ENCODE results near the gene PCMT1. TPM values are rescaled to one million over a fixed set of nuclear protein-coding genes. Genes with fewer than 3 reads are reported as not detected.
"Not testable (repeated sequence)": the region's sequence is repeated elsewhere in the genome, so short reads cannot be mapped to it uniquely, and the experiment has no call there.

Gene PCMT1
- total RNA-seq, 1 experiment from 2014 or later = 205 TPM

DNA sequence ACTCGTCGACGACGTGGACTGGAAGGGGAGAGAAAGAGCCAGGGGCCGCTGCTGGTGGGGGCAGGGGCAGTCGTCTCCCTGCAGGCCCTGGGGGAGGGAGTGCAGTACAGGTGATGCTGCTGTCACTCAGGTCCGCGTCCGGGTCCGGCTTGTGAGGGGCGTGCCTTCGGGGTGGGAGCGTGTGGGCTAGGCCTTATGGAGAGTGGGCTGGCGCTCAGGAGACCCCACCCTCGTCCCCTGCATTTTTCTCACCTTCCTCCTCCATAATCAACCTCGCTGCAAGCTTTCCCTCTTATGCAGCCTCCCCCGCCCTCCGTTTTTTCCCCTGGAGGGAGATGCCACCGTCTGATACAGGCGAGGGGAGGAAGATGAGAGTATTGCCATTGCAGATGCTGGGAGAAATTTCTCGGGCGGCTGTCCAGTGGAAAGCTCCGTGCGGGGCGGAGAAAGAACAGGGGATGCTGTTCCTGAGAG is 632 bp downstream of the PCMT1 start:
- peak; percentile 72 for DNase-seq (ENCODE audit: low spot score)

DNA sequence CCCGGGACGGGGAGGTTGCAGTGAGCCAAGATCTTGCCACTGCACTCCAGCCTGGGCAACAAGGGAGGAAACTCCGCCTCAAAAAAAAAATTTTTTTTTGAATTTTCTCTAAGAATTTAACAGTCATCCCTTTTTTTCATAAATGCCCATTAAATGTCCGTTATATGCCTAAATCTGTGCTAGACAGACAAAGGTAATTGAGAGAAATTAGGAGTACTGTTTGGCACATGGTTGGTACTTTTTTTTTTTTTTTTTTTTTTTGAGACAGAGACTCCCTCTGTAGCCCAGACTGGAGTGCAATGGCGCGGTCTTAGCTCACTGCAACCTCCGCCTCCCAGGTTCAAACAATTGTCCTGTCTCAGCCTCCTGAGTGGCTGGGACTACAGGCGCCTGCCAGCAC is 1.7 kb downstream of the PCMT1 start:
- no peak for DNase-seq (ENCODE audit: low spot score)

DNA sequence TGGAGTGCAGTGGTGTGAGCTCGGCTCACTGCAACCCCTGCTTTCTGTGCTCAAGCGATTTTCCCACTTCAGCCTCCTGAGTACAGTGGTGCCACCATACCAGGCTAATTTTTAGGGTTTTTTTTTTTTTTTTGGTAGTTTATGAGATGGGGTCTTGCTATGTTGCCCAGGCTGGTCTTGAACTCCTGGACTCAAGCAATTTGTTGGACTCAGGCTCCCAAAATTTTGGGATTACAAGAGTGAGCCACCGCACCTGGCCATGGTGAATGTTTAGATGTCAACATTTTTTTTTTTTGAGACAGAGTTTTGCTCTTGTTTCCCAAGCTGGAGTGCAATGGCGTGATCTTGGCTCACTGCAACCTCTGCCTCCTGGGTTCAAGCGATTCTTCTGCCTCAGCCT is 2.4 kb downstream of the PCMT1 start:
- not testable (repeated sequence) for DNase-seq (ENCODE audit: low spot score)

DNA sequence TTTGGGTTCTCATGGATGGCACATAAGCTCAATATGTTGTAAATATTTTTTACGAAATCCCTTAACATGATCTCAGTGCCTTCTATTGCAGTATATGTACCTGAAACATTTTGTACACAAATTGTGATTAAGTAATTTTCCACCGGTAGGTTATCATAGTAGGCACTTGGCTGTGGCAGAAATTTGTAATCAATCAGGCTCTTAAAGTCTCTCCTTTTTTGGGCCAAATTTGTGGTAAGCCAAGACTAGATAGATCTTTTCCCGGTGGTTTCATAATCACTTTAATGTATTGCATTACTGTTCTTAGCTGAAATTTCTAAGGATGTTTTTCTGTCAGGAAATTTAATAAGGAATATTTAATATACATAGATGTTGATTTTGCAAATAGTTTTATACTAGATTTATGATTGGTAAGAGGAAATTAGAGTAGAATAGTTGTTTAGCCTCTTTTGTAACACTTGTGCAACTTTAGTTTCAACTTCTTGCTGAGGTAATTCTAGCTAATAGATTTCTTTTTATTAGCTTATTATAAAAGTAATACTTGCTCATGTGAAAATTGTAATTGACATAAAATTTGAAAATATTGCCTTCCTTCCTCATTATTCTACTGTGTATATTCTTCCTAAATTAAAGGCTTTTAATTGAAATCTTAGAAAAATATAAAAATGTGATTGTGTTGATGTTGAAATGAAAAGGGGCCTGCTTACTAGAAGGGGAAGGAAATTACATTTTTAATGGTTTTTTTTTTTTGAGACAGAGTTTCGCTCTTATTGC is 3.2 kb downstream of the PCMT1 start:
- DNase-seq (ENCODE audit: low spot score) = no peak

DNA sequence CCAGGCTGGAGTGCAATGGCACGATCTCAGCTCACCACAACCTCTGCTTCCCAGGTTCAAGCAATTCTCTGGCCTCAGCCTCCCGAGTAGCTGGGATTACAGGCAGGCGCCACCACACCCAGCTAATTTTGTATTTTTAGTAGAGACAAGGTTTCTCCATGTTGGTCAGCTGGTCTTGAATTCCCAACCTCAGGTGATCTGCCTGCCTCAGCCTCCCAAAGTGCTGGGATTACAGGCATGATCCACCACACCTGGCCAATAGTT is 3.8 kb downstream of the PCMT1 start:
- not testable (repeated sequence) for DNase-seq (ENCODE audit: low spot score)

DNA sequence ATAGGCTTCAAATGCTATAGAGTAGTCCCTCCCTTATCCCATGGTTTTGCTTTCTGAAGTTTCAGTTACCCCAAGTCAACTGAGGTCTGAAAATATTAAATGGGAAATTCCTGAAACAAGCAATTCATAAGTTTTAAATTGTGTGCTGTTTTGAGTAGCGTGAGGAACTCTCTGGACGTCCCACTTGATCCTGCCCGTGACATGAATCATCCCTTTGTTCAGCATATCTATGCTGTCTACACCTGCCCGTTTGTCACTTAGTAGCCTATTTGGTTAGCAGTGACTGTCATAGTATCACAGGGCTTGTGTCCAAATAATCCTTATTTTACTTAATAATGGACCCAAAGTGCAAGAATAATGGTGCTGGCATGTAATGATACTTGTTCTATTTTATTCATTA is 5.0 kb downstream of the PCMT1 start:
- DNase-seq (ENCODE audit: low spot score) = no peak

DNA sequence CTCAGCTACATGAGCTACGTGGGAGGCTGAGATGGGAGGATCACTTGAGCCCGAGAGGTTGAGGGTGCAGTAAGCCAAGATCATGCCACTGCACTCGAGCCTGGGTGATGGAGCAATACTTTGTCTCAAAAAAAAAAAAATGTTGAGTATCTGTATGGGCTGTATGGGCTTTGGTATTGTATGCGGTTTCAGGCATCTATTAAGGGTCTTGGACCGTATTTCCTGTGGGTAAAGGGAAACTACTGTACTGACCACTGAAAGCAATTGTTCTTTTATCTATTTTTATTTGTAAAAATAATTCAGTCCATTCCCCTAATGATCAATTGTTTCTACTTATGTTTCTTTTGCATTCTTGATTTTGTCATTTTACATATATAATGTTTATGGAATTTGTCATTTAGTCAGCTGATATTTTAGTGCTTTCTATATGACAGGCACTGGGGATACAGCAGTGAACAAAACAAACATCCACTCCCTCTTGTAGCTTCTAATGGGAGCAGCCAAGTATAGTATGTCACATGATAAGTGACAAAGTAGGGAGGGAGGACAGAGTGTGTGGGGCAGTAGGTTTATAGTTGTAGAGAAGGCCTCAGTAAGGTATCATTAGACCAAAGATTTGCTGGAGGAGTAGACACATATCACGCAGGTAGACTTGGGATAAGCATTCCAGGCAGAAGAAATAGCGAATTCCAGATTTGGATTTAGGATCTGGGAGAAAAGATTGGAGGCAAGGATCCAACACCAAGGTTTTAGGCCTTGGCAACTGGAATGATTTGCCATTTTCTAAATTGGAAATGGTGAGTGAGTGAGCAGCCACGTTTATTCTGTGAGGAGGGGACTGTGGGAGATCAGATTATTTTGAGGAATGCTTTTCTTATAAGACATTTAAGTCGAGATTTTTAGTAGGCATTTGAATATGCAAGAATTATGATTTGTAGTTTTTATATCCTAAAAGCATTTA is 6.0 kb downstream of the PCMT1 start:
- no peak for DNase-seq (ENCODE audit: low spot score)

DNA sequence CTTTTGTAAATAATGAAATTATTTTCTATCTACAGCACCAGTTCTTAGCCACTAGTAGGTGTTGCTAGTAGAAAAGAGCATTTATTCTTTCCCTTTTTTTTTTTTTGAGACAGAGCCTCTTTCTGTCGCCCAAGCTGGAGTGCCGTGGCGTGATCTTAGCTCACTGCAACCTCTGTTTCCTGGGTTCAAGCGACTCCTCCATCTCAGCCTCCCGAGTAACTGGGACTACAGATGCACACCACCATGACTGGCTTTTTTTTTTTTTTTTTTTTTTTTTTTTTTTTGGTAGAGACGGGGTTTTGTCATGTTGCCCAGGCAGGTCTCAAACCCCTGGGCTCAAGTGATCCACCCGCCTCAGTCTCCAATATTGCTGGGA is 6.7 kb downstream of the PCMT1 start:
- no peak for DNase-seq (ENCODE audit: low spot score)

DNA sequence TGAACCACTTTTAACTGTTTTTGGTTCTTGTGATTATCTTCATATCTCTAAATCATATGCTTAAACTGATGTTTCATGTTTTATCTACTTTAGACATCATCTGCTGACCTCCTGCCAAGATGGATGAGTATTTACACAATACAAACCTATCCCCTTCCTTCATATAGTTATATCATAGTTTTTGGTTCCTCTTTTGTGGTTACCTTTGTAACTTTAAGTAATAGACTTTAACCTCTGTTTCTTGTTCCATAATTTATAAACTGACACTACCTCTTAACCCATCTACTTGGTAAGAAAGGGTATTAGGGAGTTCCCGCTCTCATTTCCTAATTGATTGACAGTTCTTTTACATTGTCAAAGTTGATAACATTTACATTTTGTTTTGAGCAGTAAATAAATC is 11.9 kb downstream of the PCMT1 start:
- DNase-seq (ENCODE audit: low spot score) = no peak

DNA sequence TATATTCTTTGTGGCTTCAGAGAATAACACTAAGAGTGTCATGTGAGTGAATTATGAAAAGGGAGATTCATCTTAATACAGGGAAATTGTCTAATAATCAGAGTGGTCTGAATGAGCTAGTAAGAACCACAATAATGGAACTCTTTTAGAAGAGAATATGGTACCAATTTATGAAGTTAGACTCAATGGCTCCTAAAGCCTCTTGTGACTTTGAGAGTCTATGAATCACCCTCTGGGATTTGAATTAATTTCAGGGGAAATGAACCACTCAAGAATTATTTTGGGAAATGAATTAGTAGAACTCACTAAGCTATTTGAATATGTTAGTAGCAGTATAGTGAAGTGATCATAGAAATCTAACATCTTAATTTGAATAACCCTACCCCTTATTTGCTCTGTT is 14.3 kb downstream of the PCMT1 start:
- no peak for DNase-seq (ENCODE audit: low spot score)

DNA sequence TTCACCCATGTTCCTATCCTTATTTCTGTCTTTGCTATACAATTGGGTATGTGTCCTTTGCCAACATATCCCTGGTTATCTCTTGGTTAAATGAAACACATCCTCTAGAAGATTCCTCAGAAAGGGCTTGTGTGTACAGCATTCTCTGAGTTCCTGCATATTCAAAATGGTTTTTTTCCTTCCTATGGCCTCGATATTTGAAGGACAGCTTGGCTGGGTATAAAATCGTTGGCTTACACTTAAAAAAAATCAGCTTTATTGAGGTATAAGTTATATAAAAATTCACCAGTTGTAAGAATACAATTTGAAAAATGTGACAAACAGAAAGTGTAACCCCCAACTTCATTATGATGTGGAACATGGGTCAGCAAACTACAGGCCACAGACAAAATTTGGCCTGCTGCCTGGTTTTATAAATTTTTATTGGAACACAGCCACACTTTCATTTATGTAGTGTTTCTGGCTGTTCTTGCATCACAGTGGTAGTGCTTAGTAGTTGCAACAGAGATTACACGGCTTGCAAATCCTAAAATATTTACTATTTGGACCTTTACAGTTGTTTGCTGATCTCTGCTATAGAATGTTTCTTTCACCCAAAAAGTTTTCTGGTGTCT is 16.7 kb downstream of the PCMT1 start:
- peak; percentile 10 for DNase-seq (ENCODE audit: low spot score)

DNA sequence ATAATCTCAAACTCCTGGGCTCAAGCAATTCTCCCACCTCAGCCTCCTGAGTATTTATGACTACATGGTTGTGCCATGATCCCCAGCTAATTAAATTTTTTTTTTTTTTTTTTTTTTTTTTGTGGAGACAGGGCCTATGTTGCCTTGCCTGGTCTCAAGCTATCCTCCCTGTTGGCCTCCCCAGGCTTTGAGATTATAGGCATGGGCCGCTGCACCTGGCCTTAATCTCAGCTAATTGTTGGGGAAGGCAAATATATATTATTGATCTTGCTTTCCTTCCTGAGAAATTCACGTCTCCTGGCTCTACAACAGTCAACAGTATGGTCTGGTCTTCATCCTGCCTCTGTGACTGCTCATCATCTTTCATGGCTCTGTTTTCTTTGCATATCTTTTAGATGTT is 20.1 kb downstream of the PCMT1 start:
- no peak for DNase-seq (ENCODE audit: low spot score)

DNA sequence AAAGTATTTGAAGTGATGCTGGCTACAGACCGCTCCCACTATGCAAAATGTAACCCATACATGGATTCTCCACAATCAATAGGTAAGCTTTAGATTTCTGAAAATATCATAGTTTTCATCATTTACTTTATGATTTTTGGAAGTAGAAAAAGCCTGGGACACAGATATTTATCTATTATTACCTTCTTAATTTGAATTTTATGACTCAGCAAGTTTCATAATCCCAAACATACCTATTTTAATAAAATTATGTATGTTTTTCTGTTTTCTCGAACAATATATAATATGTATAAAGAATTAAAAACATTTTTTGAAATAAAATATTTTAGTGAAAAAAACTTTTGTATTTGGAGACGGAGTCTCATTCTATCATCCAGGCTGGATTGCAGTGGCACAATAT is 21.6 kb downstream of the PCMT1 start:
- no peak for DNase-seq (ENCODE audit: low spot score)

DNA sequence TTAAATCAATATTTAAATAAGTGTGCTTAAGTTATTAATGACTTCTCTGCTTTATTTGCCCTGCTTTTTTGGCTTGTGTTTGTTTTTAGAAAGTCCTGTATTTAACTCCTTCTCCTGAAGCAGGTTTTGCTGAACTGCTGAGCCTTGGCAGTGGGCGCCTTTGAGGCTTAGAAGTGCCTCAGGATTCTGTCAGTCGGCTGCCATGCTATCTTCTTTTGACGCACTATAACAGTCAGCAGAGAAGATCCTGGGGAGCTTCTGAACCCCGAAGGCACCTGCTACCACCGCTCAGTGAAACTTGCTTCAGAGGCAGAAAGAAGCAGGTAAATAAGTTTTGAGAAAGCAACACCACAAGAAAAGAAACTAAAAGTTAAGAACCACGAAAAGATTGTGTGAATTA is 22.4 kb downstream of the PCMT1 start:
- no peak for DNase-seq (ENCODE audit: low spot score)

DNA sequence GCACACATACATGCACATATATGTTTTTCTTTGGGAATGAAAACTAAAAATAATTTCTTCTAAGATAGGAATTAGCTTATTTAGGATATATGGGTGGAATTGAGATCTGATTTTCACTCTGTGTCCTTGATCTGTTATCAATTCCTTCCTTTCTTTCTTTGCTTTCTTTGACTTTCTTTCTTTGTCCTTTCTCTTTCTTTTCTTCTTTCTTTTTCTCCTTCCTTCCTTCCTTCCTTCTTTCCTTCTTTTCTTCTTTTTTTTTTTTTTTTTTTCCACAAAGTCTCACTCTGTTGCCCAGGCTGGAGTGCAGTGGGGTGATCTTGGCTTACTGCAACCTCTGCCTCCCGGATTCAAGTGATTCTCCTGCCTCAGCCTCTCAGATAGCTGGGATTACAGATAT is 28.1 kb downstream of the PCMT1 start:
- no peak for DNase-seq (ENCODE audit: low spot score)

DNA sequence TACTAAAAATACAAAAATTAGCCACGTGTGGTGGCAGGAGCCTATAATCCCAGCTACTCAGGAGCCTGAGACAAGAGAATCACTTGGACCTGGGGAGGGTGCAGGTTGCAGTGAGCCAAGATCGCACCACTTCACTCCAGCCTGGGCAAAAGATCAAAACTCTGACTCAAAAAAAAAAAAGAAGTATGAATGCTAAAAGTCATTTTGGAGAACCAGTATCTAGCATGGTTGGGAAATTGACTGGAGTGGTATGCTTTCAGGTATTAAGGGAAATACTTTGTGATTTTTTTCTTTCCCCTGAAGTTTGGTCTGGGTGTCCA is 30.1 kb downstream of the PCMT1 start:
- DNase-seq (ENCODE audit: low spot score) = no peak

DNA sequence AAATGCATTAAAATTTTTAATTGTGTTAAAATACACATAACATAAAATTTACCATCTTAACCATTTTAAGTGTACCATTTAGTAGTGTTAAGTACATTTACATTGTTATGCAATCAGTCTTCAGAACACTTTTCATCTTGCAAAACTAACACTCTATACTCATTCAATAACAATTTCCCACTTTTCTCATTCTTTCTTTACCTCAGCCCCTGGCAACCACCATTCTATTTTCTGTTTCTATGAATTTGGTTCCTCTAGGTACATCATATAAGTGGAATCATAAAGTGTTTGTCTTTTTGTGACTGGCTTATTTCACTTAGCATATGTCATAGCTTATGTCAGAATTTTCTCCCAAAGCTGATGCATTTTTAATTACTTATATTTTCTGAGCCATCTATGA is 32.2 kb downstream of the PCMT1 start:
- no peak for DNase-seq (ENCODE audit: low spot score)

DNA sequence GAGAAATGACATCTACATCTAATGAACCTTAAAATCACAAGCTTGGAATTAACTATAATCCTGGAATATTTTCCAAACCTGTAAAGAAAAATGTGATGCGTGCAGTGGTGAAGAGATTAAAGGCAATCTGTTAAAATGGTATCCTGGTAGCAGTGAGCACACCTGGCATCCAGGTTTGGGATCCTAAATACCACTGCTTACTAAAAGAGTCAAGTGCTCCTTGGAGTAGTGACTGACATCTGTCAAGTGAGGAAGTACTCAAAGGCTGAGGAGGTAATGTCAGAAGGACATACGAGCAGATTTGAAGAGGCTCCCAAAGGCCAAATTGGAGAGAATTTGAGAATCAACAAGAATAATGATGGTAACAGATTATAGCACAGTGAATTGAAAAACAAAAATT is 32.8 kb downstream of the PCMT1 start:
- DNase-seq (ENCODE audit: low spot score) = no peak

DNA sequence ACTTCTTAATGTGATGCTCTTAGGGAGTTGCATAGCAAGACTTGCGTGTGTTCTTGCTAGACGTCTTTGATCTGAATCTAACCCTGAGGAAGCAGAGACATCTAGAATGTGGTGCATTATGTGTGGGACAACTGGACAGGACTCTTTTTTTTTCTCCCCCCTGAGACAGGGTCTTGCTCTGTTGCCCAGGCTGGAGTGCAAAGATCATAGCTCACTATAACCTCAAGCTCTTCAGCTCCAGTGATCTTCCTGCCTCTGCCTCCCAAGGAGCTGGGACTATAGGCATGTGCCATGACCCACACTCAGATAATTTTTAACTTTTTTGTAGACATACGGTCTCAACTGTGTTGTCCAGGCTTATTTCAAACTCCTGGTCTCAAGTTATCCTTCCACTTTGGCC is 34.0 kb downstream of the PCMT1 start:
- DNase-seq (ENCODE audit: low spot score) = no peak

DNA sequence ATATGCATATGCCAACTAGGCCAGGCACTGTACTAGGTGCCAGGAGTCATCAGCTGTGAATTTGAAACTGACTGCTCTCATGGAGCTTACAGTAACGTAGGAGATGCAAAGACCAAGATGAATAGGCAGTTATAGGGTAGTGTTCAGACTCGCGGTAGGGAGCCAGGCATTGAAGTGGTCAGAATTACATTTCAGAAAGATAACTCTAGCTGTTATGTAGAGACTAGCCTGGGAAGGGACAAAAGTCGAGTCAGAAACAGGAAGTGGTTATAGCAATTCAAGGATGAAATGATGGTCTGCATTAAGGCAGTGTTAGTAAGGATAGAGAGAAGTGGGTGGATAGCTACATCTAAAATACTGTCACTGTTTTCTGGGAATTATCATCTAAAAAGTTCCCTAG is 56.6 kb downstream of the PCMT1 start:
- no peak for DNase-seq (ENCODE audit: low spot score)

DNA sequence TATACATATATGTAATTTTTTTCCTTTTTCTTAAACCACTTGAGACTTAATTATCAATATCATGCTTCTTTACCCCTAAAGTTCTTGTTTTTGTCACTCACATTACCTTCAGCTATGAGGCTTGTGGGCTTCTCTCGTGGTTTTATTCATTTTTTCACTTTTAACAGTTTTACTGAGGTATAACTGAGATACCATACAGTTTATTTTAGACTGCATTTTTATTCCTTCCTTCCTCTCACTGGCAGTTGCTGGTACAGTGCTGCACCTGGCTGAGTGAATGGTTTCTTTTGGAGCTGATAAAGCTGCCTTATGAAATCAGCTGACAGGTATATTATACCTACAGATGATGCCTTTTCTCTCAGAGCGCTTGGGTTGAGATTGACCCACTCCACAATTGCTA is 60.3 kb downstream of the PCMT1 start:
- no peak for DNase-seq (ENCODE audit: low spot score)

DNA sequence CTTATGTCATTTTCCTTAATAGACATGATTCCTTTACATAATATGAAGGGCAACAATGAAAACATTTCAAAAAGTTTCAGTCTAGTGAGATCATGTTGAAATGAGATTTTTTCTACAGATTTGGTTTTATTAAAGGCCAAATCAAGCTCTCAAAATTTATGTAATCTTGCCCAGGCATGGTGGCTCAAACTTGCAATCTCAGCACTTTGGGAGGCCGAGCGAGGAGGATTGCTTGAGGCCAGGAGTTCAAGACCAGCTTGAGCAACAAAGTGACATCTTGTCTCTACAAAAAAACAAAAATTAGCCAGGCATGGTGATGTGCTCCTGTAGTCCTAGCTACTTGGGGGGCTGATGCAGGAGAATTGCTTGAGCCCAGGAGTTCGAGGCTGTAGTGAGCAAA is 63.8 kb downstream of the PCMT1 start:
- DNase-seq (ENCODE audit: low spot score) = no peak

DNA sequence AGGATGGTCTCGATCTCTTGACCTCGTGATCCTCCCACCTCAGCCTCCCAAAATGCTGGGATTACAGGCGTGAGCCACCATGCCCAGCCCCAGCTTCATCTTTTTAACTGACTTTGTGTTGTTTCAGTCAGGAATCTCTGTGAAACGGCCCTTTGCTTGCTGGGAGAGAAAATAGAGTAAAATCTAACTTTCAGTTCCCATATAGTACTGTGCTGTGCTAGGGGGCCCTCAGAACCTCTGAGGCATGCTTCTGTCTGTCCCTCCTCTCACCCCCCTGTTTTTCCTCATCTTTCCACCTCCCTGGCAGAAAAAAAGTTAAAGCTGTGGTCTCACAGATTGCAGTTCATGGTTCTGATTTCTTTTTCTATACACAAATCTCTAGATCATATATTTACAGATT is 66.2 kb downstream of the PCMT1 start:
- DNase-seq (ENCODE audit: low spot score) = no peak
